GM18511 (cell line): ENCODE results near the gene FMO5.
"Not testable (repeated sequence)": the region's sequence is repeated elsewhere in the genome, so short reads cannot be mapped to it uniquely, and the experiment has no call there.

Source experiments
- ATAC-seq: cut with Tn5 transposase; IDR thresholded peaks from one replicate; pipeline ENCODE4 v1.9.1; 2021; ENCODE audit warnings: mild to moderate bottlenecking, moderate library complexity; ENCODE audit not compliant: unreplicated experiment

FMO5 gene

GRCh38 chr1:147157116-147157515 is 68.0 kb downstream of the FMO5 start:
- not testable (repeated sequence) for ATAC-seq

DNA sequence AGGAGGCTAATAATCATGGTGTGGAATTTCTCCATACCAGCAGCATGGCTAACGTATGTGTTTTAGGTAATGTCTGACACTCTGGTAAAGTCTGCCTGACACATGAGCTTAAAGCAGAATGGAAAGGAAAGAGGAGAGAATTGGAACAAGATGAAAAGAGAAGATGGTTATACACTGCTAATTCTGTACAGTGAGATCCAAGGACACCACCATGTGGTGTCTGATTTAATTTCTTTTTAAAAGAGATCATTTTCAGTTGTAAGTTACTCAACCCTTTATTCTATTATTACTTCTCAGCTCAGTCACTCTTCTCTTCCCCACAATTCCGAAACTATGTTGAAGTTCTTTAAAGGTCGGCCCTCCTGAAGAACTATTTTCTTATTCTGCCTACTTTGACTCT is 68.5 kb downstream of the FMO5 start:
- no peak for ATAC-seq

DNA sequence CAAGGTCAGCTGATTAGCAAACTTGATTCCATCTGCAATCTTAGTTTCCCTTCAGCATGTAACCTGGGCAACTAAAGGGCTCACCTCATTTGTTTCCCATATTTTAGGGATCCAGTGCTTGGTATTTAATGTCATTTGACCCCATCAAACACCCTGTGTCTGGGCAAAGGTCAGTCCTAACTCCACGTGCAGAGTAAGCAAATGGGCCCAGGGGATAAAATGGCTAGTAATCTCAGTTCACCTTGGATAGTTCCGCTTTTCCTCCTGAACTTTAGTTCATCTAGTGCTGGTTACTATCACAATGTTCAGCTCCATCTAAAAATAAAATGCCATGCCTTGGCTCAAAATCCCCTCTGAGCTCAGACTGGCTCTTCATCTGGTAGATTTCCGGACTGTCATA is 72.4 kb downstream of the FMO5 start:
- ATAC-seq: no peak

DNA sequence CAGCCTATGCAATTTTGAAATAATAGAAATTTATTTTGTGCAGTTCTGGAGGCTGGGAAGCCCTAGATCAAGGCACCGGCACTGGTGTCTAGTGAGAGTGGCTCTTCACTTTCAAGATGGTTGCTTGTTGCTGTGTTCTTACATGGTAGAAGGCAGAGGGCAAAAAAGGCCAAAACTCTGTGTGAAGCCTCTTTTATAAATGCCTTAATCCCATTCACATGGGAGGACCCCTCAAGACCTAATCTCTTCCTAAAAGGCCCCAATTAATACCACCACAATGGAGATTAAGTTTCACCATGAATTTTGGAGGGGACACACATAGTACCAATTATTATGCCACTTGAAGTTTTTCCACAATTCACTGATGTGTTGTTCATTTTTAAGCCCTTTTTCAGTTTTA is 73.9 kb downstream of the FMO5 start:
- ATAC-seq: no peak

GRCh38 chr1:147142886-147143285 is 82.3 kb downstream of the FMO5 start:
- no peak for ATAC-seq
